ENCODE results near the gene AFAP1L2.
A peak's percentile ranks its signal among the peaks of the same experiment; 100 is the strongest.

Gene AFAP1L2

GRCh38 chr10:114313866-114314265 is 90.4 kb downstream of the AFAP1L2 start:
- no peak for DNase-seq (ENCODE audit: low spot score)

GRCh38 chr10:114313139-114313538 is 91.2 kb downstream of the AFAP1L2 start:
- DNase-seq (ENCODE audit: low spot score): no peak

GRCh38 chr10:114311496-114312209 is 92.6 kb downstream of the AFAP1L2 start:
- DNase-seq (ENCODE audit: low spot score): no peak

- DNase-seq (ENCODE audit: low spot score): no peak
Measured at GRCh38 chr10:114311023-114311422, 93.3 kb downstream of the AFAP1L2 start.

GRCh38 chr10:114310346-114310745 is 94.0 kb downstream of the AFAP1L2 start:
- no peak for DNase-seq (ENCODE audit: low spot score)

- DNase-seq (ENCODE audit: low spot score): no peak
Measured at GRCh38 chr10:114309364-114309651, 95.0 kb downstream of the AFAP1L2 start.

- no peak for DNase-seq (ENCODE audit: low spot score)
Measured at GRCh38 chr10:114308531-114309363, 95.6 kb downstream of the AFAP1L2 start.

GRCh38 chr10:114307731-114308130 is 96.6 kb downstream of the AFAP1L2 start:
- DNase-seq (ENCODE audit: low spot score): no peak

GRCh38 chr10:114306116-114306973 is 98.0 kb downstream of the AFAP1L2 start:
- DNase-seq (ENCODE audit: low spot score): no peak

- no peak for DNase-seq (ENCODE audit: low spot score)
Measured at GRCh38 chr10:114305521-114305925, 98.8 kb downstream of the AFAP1L2 start.

- peak; percentile 88 for DNase-seq (ENCODE audit: low spot score)
Measured at GRCh38 chr10:114304571-114305421, 99.5 kb downstream of the AFAP1L2 start.

- peak; percentile 90 for DNase-seq (ENCODE audit: low spot score)
Measured at GRCh38 chr10:114304017-114304570, 100.2 kb downstream of the AFAP1L2 start.

GRCh38 chr10:114303556-114303955 is 100.7 kb downstream of the AFAP1L2 start:
- no peak for DNase-seq (ENCODE audit: low spot score)

GRCh38 chr10:114301951-114302710 is 102.2 kb downstream of the AFAP1L2 start:
- DNase-seq (ENCODE audit: low spot score): no peak

GRCh38 chr10:114301177-114301576 is 103.1 kb downstream of the AFAP1L2 start:
- DNase-seq (ENCODE audit: low spot score): peak; percentile 45

- DNase-seq (ENCODE audit: low spot score): no peak
Measured at GRCh38 chr10:114300036-114300645, 104.2 kb downstream of the AFAP1L2 start.

GRCh38 chr10:114297136-114297705 is 107.1 kb downstream of the AFAP1L2 start:
- DNase-seq (ENCODE audit: low spot score): no peak

- DNase-seq (ENCODE audit: low spot score): no peak
Measured at GRCh38 chr10:114295393-114295792, 108.9 kb downstream of the AFAP1L2 start.

GRCh38 chr10:114294549-114294948 is 109.8 kb downstream of the AFAP1L2 start:
- DNase-seq (ENCODE audit: low spot score): no peak
